K562 (cell line): Measurements from ENCODE around the gene LONP1. TPM values are rescaled to one million over a fixed set of nuclear protein-coding genes. Genes with fewer than 3 reads are reported as not detected.

Experiments used
- CBFB ChIP-seq: sonication (generic); formaldehyde crosslinking; IDR thresholded peaks from 2 replicates; pipeline ENCODE4 v1.4.0; 2020; ENCODE audit warnings: mild to moderate bottlenecking, missing genetic modification reagents
- ESRRA ChIP-seq: fragments of 450-650 bp; IDR thresholded peaks from 2 replicates; pipeline ENCODE4 v1.6.1; 2014; ENCODE audit warnings: low read depth, mild to moderate bottlenecking, moderate library complexity, borderline replicate concordance
- HBP1 ChIP-seq: fragments of 450-650 bp; formaldehyde crosslinking; IDR thresholded peaks from 2 replicates; pipeline ENCODE4 v1.4.0; 2022; ENCODE audit warnings: missing genetic modification characterization
- HIVEP1 ChIP-seq: fragments of 250-450 bp; sonication (Bioruptor Pico); IDR thresholded peaks from 2 replicates; pipeline ENCODE4 v1.4.0; 2020; ENCODE audit warnings: mild to moderate bottlenecking
- NR4A1 ChIP-seq, 2 experiments: fragments of 250-450 bp in 1 of 2; fragments of 450-650 bp in 1 of 2; sonication (Bioruptor Pico) in 1 of 2; IDR thresholded peaks; 2 replicates each; pipeline versions ENCODE4 v1.4.0 to v1.6.1; 2016 to 2020; ENCODE audit warnings: mild to moderate bottlenecking in 2 of 2, missing compliant biosample characterization in 1 of 2, missing genetic modification characterization in 1 of 2, moderate library complexity in 1 of 2
- REST ChIP-seq, 2 experiments: fragments of 450-650 bp; formaldehyde crosslinking in 1 of 2; IDR thresholded peaks; 2 replicates each; pipeline versions ENCODE4 v1.4.0 to v1.6.1; 2014 to 2020; ENCODE audit warnings: mild to moderate bottlenecking in 2 of 2, borderline replicate concordance in 1 of 2, low read depth in 1 of 2
- TARDBP ChIP-seq: fragments of 450-650 bp; IDR thresholded peaks from 2 replicates; pipeline ENCODE4 v1.6.1; 2016
- ZBTB9 ChIP-seq: fragments of 450-650 bp; formaldehyde crosslinking; IDR thresholded peaks from 2 replicates; pipeline ENCODE4 v1.4.0; 2020; ENCODE audit warnings: mild to moderate bottlenecking, moderate library complexity
- ZNF212 ChIP-seq: fragments of 450-650 bp; formaldehyde crosslinking; IDR thresholded peaks from 2 replicates; pipeline ENCODE4 v1.4.0; 2020; ENCODE audit warnings: mild to moderate bottlenecking
- ZNF518B ChIP-seq: fragments of 250-450 bp; sonication (Bioruptor Pico); IDR thresholded peaks from 2 replicates; pipeline ENCODE4 v1.5.0; 2021; ENCODE audit warnings: mild to moderate bottlenecking, moderate library complexity
- polyA plus RNA-seq, 8 experiments: library from polyadenylated mRNA; depleted of rRNA in 4 of 8; stranded (reverse) in 5 of 8; unstranded in 3 of 8; fragments of >200 nt; fragmentation: Nextera tagmentation in 2 of 8; fragmentation: Illumina TruSeq in 1 of 8; extraction: Ambion mirVana in 2 of 8; extraction: Trizol in 1 of 8; gene quantifications; 2 replicates each; pipeline versions ENCODE4 v1.2.1 to v1.2.3, GENCODE V29; 2011 to 2014; ENCODE audit warnings: inconsistent platforms in 1 of 8, missing spikeins in 1 of 8
- total RNA-seq, 7 experiments: library from RNA; depleted of rRNA in 6 of 7; stranded (reverse); fragments of >200 nt in 6 of 7; fragmentation: Illumina TruSeq in 2 of 7; extraction: Trizol in 2 of 7; gene quantifications; 2 replicates each; pipeline versions ENCODE4 v1.2.1 to v1.2.3, GENCODE V29; 2011 to 2021; ENCODE audit warnings: low replicate concordance in 1 of 7

Gene LONP1
- total and polyA plus RNA-seq, 9 of the 15 experiments (the other 6 are each of a cell fraction or from before 2014, with no cell fraction given): 1.1 to 238 (median 84.5) TPM

GRCh38 chr19:5706876-5707573 is 12.9 kb downstream of the LONP1 start (continued):
- TF ChIP-seq ZNF518B (CRISPR knock-in tag) (no peak), ZNF212 (CRISPR knock-in tag) (no peak), NR4A1 (CRISPR knock-in tag; IDR thresholded peaks at IDR 0.05) (no peak), NR4A1 (tag; IDR thresholded peaks at IDR 0.05) (no peak), CBFB (no peak), HIVEP1 (CRISPR knock-in tag) (no peak), ESRRA (no peak), ZBTB9 (CRISPR knock-in tag) (no peak), REST (IDR thresholded peaks at IDR 0.05; ENCODE audit: borderline replicate concordance) (no peak), REST (CRISPR knock-in tag; IDR thresholded peaks at IDR 0.05; ENCODE audit: low read depth) (no peak), HBP1 (CRISPR knock-in tag) (no peak), TARDBP (no peak)
